HEK293 (cell line): ENCODE measurements around the gene CHKA.

Experiments
- BCL11A ChIP-seq: fragments of 450-650 bp; formaldehyde crosslinking; IDR thresholded peaks from 2 replicates; pipeline ENCODE4 v1.5.1; 2016; ENCODE audit warnings: low read depth, missing biosample characterization, missing genetic modification characterization
- ZNF146 ChIP-seq: fragments of 450-650 bp; formaldehyde crosslinking; IDR thresholded peaks from 2 replicates; pipeline ENCODE4 v1.5.1; 2016; ENCODE audit warnings: missing biosample characterization, missing genetic modification characterization
- ZNF19 ChIP-seq: fragments of 450-650 bp; formaldehyde crosslinking; IDR thresholded peaks from 2 replicates; pipeline ENCODE4; 2016; ENCODE audit warnings: missing biosample characterization, missing genetic modification characterization, low read depth
- ZNF654 ChIP-seq: fragments of 450-650 bp; formaldehyde crosslinking; IDR thresholded peaks from 2 replicates; pipeline ENCODE4 v1.5.1; 2016; ENCODE audit warnings: low read depth, missing biosample characterization, missing genetic modification characterization
- ZNF660 ChIP-seq: fragments of 450-650 bp; IDR thresholded peaks from 2 replicates; pipeline ENCODE4 v1.5.1; 2018; ENCODE audit warnings: missing biosample characterization, mild to moderate bottlenecking, missing genetic modification characterization
- ZSCAN5A ChIP-seq: fragments of 450-650 bp; formaldehyde crosslinking; IDR thresholded peaks from 2 replicates; pipeline ENCODE4 v1.5.1; 2016; ENCODE audit warnings: missing biosample characterization, missing genetic modification characterization
- TF ChIP-seq, protein P1 (sequence below): fragments of 450-650 bp; formaldehyde crosslinking; IDR thresholded peaks from 2 replicates; pipeline ENCODE4 v1.5.1; 2016; ENCODE audit warnings: missing biosample characterization, missing genetic modification characterization
- TF ChIP-seq, protein P2 (sequence below): fragments of 450-650 bp; formaldehyde crosslinking; IDR thresholded peaks from 2 replicates; pipeline ENCODE4 v1.5.1; 2016; ENCODE audit warnings: missing biosample characterization, missing genetic modification characterization

GRCh38 chr11:68033708-68034045 lies 87.5 kb downstream of the CHKA start:
- no peak for TF ChIP-seq ZNF654 (tag by site-specific recombination)
- TF ChIP-seq, protein P1, sequence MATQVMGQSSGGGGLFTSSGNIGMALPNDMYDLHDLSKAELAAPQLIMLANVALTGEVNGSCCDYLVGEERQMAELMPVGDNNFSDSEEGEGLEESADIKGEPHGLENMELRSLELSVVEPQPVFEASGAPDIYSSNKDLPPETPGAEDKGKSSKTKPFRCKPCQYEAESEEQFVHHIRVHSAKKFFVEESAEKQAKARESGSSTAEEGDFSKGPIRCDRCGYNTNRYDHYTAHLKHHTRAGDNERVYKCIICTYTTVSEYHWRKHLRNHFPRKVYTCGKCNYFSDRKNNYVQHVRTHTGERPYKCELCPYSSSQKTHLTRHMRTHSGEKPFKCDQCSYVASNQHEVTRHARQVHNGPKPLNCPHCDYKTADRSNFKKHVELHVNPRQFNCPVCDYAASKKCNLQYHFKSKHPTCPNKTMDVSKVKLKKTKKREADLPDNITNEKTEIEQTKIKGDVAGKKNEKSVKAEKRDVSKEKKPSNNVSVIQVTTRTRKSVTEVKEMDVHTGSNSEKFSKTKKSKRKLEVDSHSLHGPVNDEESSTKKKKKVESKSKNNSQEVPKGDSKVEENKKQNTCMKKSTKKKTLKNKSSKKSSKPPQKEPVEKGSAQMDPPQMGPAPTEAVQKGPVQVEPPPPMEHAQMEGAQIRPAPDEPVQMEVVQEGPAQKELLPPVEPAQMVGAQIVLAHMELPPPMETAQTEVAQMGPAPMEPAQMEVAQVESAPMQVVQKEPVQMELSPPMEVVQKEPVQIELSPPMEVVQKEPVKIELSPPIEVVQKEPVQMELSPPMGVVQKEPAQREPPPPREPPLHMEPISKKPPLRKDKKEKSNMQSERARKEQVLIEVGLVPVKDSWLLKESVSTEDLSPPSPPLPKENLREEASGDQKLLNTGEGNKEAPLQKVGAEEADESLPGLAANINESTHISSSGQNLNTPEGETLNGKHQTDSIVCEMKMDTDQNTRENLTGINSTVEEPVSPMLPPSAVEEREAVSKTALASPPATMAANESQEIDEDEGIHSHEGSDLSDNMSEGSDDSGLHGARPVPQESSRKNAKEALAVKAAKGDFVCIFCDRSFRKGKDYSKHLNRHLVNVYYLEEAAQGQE = no peak
- TF ChIP-seq ZNF19 = no peak
- no peak for TF ChIP-seq ZNF660 (tag by site-specific recombination)
- TF ChIP-seq, protein P2, sequence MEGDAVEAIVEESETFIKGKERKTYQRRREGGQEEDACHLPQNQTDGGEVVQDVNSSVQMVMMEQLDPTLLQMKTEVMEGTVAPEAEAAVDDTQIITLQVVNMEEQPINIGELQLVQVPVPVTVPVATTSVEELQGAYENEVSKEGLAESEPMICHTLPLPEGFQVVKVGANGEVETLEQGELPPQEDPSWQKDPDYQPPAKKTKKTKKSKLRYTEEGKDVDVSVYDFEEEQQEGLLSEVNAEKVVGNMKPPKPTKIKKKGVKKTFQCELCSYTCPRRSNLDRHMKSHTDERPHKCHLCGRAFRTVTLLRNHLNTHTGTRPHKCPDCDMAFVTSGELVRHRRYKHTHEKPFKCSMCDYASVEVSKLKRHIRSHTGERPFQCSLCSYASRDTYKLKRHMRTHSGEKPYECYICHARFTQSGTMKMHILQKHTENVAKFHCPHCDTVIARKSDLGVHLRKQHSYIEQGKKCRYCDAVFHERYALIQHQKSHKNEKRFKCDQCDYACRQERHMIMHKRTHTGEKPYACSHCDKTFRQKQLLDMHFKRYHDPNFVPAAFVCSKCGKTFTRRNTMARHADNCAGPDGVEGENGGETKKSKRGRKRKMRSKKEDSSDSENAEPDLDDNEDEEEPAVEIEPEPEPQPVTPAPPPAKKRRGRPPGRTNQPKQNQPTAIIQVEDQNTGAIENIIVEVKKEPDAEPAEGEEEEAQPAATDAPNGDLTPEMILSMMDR (tag by site-specific recombination) = no peak
- TF ChIP-seq BCL11A (tag by site-specific recombination) = no peak
- no peak for TF ChIP-seq ZNF146 (tag by site-specific recombination)
- no peak for TF ChIP-seq ZSCAN5A (tag by site-specific recombination)
